Fibroblast of mammary gland (primary cell): Measurements from ENCODE around the gene SMOC1.

Source experiments
- DNase-seq: peaks from one replicate; pipeline ENCODE4 v3.0.0-alpha.2; 2010; ENCODE audit warnings: low read depth
- H3K4me3 ChIP-seq: 2 replicates; pipeline ENCODE4 v1.5.1; 2011; ENCODE audit warnings: low read depth, mild to moderate bottlenecking, low read length, moderate library complexity; ENCODE audit not compliant: control insufficient read depth
- TF ChIP-seq, protein P1 (sequence below): conservative IDR thresholded peaks from 2 replicates; pipeline ENCODE4 v1.5.1; 2011; ENCODE audit warnings: low read depth, low read length, inconsistent platforms; ENCODE audit not compliant: control insufficient read depth, insufficient read depth

The SMOC1 gene

DNA sequence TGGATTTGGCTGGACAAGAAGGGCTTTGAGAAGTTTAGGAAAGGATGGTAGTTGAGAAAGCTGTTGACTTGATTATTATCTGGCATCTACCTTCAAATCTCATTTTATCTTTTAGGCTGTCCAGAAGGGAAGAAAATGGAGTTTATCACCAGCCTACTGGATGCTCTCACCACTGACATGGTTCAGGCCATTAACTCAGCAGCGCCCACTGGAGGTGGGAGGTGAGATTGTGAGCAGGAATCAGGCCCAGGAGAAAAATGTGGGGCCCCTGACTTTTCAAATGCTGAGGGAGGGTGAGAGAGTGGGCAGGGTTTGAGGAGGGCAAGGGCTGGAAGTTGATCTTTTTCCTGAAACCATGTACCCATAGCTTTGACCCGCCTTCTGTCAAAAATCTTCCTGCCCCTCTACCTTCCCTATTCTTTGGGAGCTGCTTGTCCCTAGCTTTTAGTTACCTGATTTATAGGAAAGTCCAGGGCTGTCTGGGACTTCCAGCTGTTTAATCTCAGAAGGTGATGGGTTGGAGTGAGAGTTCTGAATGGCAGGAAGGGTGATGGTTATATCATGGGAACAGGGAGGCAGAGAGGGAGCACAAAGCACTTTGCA, 134.2 kb downstream of the SMOC1 start:
- TF ChIP-seq, protein P1, sequence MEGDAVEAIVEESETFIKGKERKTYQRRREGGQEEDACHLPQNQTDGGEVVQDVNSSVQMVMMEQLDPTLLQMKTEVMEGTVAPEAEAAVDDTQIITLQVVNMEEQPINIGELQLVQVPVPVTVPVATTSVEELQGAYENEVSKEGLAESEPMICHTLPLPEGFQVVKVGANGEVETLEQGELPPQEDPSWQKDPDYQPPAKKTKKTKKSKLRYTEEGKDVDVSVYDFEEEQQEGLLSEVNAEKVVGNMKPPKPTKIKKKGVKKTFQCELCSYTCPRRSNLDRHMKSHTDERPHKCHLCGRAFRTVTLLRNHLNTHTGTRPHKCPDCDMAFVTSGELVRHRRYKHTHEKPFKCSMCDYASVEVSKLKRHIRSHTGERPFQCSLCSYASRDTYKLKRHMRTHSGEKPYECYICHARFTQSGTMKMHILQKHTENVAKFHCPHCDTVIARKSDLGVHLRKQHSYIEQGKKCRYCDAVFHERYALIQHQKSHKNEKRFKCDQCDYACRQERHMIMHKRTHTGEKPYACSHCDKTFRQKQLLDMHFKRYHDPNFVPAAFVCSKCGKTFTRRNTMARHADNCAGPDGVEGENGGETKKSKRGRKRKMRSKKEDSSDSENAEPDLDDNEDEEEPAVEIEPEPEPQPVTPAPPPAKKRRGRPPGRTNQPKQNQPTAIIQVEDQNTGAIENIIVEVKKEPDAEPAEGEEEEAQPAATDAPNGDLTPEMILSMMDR: peak; percentile 87
- DNase-seq: peak; percentile 43
- H3K4me3 ChIP-seq: no peak overlapping the region

DNA sequence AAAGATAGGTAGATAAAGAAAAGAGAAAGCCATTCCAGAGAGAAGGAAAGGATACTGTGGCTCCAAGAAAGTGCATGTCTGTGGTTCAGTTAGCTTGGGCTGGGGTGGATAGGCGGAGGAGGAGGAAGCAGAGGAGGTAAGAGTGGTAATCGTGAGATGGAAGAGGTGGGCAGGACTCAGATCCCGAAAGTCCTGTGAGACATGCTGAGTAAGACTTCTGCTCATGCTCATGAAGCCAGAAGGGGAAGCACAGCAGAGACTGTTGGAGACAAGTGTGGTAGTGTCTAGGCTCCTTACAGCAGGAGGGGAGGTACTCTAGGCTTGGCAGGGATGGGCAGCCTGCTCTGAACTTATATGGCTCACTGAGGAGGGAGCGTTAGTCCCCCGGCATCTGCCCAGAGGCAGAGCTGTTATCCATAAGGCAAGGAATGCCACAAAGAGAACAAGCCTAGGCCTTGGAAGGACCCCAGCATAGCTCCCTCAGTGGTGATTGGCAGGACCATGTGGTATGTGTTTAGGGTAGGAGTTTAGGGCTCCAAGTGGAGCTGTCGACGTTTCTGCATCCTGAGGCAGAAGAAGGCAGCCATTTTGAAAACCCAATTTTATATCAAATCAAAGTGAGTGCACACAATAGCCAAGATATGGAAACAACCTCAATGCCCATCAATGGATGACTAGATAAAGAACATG, 135.3 kb downstream of the SMOC1 start:
- TF ChIP-seq, protein P1: no peak
- DNase-seq: no peak
- H3K4me3 ChIP-seq: no peak overlapping the region

DNA sequence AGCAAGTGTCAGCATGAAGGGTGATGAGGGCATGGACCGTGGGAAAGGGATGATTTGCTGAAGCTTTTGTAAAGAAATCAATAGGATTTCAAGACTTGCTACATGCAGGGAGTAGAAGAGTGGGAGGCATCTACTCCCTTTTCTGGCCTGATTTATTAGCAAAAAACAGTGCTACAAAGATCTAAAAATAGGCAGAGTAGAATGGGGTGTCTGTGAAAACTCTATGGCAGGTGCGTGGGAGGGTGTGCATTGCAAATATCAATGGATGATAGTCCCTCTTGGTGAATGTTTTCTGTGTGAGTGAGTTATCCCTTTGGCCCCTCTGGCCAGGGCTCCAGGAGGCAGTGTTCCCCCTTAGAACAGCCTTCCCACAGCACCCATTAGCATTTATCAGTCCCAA, 139.0 kb downstream of the SMOC1 start:
- TF ChIP-seq, protein P1: no peak
- H3K4me3 ChIP-seq: no peak overlapping the region
- no peak for DNase-seq

DNA sequence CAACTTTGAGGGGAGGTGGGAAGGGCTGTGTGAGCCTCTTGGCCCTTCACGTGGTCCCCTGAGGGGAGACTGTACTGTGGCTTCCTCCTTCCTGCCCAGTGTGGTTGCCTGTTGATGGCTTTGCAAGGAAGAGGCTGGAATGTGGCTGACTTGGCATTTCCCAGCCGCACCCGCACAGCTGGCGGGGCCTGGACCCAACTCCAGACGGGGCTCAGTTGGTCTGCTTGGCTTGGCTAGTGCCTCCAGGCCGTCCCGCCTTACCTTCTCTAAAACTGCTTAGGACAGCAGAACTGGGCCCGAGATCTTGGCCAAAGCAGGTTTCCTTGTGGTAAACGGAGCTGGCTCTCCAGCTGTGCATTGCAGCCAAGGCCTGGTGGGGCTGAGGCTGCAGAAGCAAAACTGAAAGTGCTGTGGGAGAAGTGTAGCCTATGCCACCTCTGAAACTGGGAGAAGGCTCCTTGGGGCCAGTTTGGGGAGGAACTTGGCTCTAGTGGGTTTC, 139.5 kb downstream of the SMOC1 start:
- TF ChIP-seq, protein P1: no peak
- no peak overlapping the region for H3K4me3 ChIP-seq

DNA sequence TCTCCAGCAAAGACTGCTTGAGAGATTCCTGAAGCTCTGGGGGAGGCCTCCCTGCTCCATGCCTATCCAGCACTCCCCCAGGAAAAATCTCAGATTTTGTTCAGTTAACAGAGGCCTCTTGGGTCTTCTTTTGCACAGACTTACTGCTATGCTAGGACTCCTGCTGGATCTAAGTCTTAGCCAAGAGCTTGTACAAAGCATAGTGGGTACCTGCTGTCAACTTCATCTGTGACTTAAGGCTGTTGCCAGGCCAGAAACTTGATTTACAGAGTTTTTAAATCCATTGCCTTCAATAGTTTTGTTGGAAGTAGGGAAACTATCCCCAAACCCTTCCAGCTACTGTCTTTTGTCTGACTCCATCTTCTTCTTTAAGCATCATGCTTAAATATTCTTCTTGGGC, 140.5 kb downstream of the SMOC1 start:
- TF ChIP-seq, protein P1: no peak
- no peak for DNase-seq
- no peak overlapping the region for H3K4me3 ChIP-seq

More for the DNA sequence above, 139.5 kb downstream of the SMOC1 start:
- DNase-seq: peak; percentile 28

DNA sequence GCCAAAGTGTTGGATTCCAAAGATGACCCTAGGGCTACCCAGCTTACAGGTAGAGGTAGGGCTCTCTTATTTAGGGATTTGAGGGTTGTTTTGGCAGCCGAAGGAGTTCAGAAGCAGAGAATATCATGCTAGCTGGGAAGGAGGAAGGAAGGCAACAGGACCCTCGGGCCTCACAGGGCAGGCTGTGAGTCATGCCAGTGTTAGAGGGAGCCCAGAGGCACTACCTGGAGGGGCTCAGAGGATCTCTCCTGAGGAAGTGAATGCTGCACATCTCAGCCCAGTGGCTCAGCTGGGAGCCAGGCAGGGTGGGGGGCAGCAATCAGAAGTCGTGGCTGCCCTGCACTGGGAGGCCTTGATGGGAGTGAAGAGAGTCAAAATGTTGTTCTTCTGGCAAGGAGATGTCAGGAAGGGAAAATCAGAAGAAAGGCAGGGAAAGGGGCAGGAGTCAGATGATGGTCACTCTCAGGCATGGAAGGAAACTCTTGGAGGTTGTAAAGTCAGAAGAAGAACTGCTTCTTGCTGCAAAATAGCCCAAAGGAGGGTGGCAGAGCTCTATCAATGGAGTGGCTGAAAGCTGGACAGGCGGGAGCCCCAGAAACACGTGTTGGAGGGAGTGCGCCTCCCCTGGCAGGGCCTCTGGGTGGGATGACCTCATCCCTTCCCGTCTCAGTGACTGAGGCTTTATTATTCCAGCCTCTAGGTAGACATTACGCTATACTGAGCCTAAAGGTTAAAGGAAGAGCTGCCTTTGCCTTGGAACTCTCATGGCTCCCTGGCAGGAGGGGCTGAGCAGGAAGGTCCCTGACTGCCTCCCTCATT, 141.3 kb downstream of the SMOC1 start:
- no peak overlapping the region for H3K4me3 ChIP-seq
- TF ChIP-seq, protein P1: no peak
- peak; percentile 33 for DNase-seq
